Measurements from ENCODE around the gene CXorf65.

CXorf65 gene

GRCh38 chrX:71105628-71106027, 912 bp downstream of the CXorf65 start:
- no peak for DNase-seq (ENCODE audit: low spot score)

- DNase-seq (ENCODE audit: low spot score), result no peak
These were observed 3.2 kb downstream of the CXorf65 start for GRCh38 chrX:71103110-71103983.

GRCh38 chrX:71102292-71102691, 4.2 kb downstream of the CXorf65 start:
- DNase-seq (ENCODE audit: low spot score), result no peak

- no peak for DNase-seq (ENCODE audit: low spot score)
These were observed 5.7 kb downstream of the CXorf65 start for GRCh38 chrX:71100581-71101505.

GRCh38 chrX:71099736-71100135, 6.8 kb downstream of the CXorf65 start:
- DNase-seq (ENCODE audit: low spot score), result no peak

- no peak for DNase-seq (ENCODE audit: low spot score)
These were observed 7.5 kb downstream of the CXorf65 start for GRCh38 chrX:71098951-71099506.

- DNase-seq (ENCODE audit: low spot score), result peak; percentile 27
These were observed 8.2 kb downstream of the CXorf65 start for GRCh38 chrX:71098302-71098701.

- no peak for DNase-seq (ENCODE audit: low spot score)
These were observed 9.8 kb downstream of the CXorf65 start for GRCh38 chrX:71096760-71097032.

- no peak for DNase-seq (ENCODE audit: low spot score)
These were observed 10.4 kb downstream of the CXorf65 start for GRCh38 chrX:71095981-71096759.

- DNase-seq (ENCODE audit: low spot score), result peak; percentile 90
These were observed 11.0 kb downstream of the CXorf65 start, which contains the start of gene FOXO4 for GRCh38 chrX:71095555-71095980. Gene FOXO4 (plus strand): TSS chrX:71095851. CDS start chrX:71096529, 678 bp downstream.

GRCh38 chrX:71095033-71095432, 11.5 kb downstream of the CXorf65 start:
- no peak for DNase-seq (ENCODE audit: low spot score)

GRCh38 chrX:71091263-71091662, 15.3 kb downstream of the CXorf65 start:
- no peak for DNase-seq (ENCODE audit: low spot score)

GRCh38 chrX:71085900-71086299, 20.6 kb downstream of the CXorf65 start:
- no peak for DNase-seq (ENCODE audit: low spot score)

- DNase-seq (ENCODE audit: low spot score), result no peak
These were observed 23.7 kb downstream of the CXorf65 start for GRCh38 chrX:71082822-71083221.

- no peak for DNase-seq (ENCODE audit: low spot score)
These were observed 24.4 kb downstream of the CXorf65 start for GRCh38 chrX:71082124-71082647.

- DNase-seq (ENCODE audit: low spot score), result no peak
These were observed 25.0 kb downstream of the CXorf65 start for GRCh38 chrX:71081330-71082123.

GRCh38 chrX:71070531-71070930, 36.0 kb downstream of the CXorf65 start:
- DNase-seq (ENCODE audit: low spot score), result no peak

GRCh38 chrX:71068044-71068918, 38.3 kb downstream of the CXorf65 start, which contains the start of gene SNX12:
Gene SNX12 (minus strand): TSS chrX:71068334. CDS start chrX:71068306, 28 bp downstream.
- peak; percentile 92 for DNase-seq (ENCODE audit: low spot score)

- DNase-seq (ENCODE audit: low spot score), result no peak
These were observed 38.9 kb downstream of the CXorf65 start for GRCh38 chrX:71067712-71068043.

- DNase-seq (ENCODE audit: low spot score), result no peak
These were observed 39.5 kb downstream of the CXorf65 start for GRCh38 chrX:71067089-71067488.
